Stimulated activated naive CD4-positive, alpha-beta T cell (primary cell): ENCODE results near the gene LIPK.
"Not testable (repeated sequence)": the region's sequence is repeated elsewhere in the genome, so short reads cannot be mapped to it uniquely, and the experiment has no call there.

Source experiments
- DNase-seq, 6 experiments: peaks; one replicate each; lab custom pipeline; 2025; lab: John Stamatoyannopoulos, UW

The LIPK gene

DNA sequence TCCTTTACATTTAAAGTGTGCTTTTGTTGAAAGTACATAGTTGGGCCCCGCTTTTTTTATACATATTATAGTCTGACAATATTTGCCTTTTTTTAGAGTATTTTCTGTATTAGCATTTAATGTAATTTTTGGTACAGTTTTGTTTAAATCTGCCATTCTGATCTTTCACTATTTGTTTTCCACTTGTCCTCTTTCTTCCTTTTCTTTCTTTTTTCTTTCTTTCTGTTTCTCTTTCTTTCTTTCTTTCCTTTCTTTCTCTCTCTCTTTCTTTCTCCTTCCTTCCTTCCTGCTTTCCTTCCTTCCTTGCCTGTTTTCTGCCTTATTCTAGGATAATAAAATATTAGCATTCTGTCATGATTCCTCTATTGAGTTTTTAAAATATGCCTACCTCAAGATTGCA lies 9.5 kb downstream of the LIPK start:
- no peak for DNase-seq

- DNase-seq, result no peak
Observed at GRCh38 chr10:88721392-88721791, 15.3 kb downstream of the LIPK start.

DNA sequence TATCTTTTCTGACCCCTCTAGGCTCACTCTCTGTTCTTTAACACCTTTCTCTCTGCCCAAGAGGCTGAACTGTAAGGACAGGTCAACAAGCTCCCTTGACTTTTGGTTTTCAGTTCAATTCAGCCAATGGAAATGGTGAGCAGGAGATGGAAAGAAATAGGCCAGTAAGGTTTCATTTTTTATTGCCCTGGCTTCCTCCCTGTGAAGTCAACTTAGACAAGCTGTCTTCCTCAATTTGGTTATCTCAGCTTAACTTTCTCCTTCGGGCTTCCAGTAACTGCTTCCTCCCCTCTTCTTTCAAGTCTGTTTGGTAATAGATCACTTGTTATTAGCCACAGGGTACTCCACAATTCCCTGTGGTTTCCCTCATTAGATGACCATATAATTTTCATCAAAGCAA lies 19.7 kb downstream of the LIPK start:
- no peak for DNase-seq

- DNase-seq, result no peak
Observed at GRCh38 chr10:88728107-88728763, 22.2 kb downstream of the LIPK start.

- DNase-seq, result no peak
Observed at GRCh38 chr10:88730864-88731263, 24.8 kb downstream of the LIPK start.

DNA sequence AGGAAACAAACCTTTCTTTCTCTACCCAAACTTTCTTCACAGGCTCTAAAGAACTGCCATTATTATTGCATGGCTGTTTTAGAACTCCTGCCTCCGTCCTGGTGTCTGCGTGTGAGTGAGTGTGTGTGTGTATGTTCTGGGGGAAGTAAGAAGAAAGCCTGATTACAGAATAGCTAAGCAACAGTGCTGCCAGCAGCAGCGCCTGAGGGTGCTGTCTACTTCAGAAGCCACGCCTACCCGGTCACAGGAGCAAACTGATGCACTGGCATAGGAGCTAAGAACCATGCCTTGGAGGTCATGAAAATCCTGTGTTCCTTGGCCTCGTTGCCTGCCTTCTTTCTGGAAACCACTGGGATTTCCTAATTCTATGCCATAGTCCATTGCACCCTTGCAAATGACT lies 25.2 kb downstream of the LIPK start:
- DNase-seq, result no peak

DNA sequence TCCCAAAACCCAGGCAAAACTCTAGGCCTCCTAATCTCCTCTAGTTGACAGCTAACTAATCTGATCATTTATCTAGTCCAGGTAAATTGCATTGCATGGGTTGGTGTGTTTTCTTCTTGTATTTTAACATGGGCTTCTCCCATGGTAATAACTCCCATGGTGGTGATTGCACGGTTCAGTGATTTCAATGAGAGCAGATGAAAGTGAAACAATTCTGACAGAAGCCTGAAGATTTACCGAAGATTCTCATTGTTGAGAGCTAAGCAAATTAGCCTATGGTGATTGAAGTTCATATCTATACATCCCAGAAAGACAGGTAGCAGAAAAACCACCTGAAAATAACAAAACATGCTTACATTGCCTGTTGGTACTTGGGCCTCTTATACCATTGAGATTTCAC lies 27.2 kb downstream of the LIPK start:
- no peak for DNase-seq

GRCh38 chr10:88735661-88736060 lies 29.6 kb downstream of the LIPK start:
- no peak for DNase-seq

DNA sequence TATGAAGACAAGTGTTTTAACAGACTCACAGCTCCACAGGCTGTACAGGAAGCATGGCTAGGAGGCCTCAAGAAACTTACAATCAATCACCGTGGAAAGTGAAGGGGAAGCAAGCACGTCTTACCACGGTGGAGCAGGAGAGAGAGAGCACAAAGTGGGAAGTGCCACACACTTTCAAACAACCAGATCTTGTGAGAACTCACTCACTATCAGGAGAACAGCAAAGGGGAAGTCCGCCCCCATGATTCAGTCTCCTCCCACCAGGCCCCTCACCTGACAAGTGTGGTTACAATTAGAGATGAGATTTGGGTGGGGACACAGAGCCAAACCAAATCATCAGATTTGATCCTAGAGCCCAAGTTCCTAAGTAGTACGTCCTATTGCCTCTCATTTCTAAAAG lies 35.9 kb downstream of the LIPK start:
- DNase-seq, result not testable (repeated sequence)

DNA sequence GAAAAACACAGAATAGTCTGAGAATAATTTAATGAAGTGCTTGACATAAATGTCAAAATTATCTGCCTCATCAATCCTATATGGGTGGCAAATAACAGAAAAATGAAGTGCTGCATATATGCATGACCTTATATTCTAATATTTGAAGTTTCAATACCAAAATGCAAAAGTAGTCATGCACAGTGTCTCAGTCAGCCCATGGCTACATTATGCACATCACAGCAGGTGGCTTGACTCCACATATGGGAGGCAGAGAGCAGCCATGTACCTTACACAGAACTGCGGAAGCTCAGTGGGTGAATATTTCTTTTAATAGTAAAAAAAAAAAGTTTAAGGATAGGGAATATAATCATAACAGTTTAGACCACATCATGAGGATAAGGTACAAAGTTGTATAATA lies 36.4 kb downstream of the LIPK start:
- no peak for DNase-seq

GRCh38 chr10:88744002-88744401 lies 38.0 kb downstream of the LIPK start:
- no peak for DNase-seq

DNA sequence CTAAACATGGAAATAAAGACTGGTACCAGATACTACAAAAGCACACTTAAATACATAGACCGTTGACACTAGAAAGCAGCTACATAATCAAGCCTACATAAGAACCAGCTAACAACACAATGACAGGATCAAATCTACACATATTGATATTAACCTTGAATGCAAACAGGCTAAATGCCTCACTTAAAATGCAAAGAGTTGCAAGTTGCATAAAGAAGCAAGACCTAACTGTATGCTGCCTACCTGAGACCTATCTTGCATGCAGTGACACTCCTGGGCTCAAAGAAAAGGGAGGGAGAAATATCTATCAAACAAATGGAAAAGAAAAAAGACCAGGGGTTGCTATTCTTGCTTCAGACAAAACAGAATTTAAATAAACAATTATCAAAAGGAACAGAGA lies 39.6 kb downstream of the LIPK start:
- no peak for DNase-seq

GRCh38 chr10:88754287-88754686 lies 48.2 kb downstream of the LIPK start:
- DNase-seq, result no peak

- DNase-seq, result no peak
Observed at GRCh38 chr10:88755753-88756152, 49.7 kb downstream of the LIPK start.

DNA sequence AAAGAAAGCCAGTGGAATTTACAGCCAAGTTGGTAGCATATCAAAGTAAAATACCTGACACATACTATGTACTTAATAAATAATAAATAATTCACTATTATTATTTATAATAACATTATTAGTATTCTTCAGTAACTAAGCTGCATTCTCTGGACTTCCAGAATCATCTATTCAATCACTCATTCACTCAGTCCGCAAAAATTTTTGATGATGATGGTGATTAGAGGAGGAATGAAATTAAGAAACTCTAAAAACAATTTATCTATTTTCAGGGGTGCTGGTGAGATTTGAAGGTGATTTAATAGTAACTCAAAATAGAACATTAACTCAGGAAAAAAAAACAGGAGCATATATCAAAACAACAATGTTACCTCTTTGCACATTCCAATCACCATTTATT lies 50.6 kb downstream of the LIPK start:
- no peak for DNase-seq

- peak in 1 of 6 experiments; percentile 3 for DNase-seq
Observed at GRCh38 chr10:88759366-88760101, 53.5 kb downstream of the LIPK start, which contains the start of gene LIPN. Gene LIPN, plus strand, starts transcription at chr10:88760020. Its CDS starts 1,386 bp downstream, at chr10:88761406.

GRCh38 chr10:88762906-88763305 lies 56.9 kb downstream of the LIPK start:
- no peak for DNase-seq

GRCh38 chr10:88763441-88763840 lies 57.4 kb downstream of the LIPK start:
- DNase-seq, result no peak

- no peak for DNase-seq
Observed at GRCh38 chr10:88764110-88764509, 58.1 kb downstream of the LIPK start.

GRCh38 chr10:88765816-88766215 lies 59.8 kb downstream of the LIPK start:
- DNase-seq, result no peak

GRCh38 chr10:88769384-88769783 lies 63.3 kb downstream of the LIPK start:
- no peak for DNase-seq

- no peak for DNase-seq
Observed at GRCh38 chr10:88781206-88781605, 75.2 kb downstream of the LIPK start.

DNA sequence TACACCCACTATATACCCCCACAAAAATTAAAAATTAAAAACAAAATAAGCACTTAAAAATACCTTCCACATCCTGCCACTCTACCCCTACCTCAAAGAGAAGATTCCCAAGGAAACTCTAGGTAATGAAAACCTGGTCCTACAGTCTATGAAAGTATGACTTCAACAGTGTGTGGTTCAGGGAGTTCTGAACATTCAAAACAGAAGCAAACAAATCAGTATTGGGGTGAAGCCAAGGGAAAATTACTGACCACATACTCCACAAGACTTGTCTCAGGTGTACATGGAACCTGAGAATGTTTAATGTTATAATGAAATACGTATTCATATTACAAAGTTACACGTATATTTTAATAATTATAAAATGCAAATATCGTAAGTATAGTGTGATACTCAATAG lies 76.2 kb downstream of the LIPK start:
- DNase-seq, result no peak

GRCh38 chr10:88783724-88784123 lies 77.7 kb downstream of the LIPK start:
- DNase-seq, result no peak
